SK-N-MC (cell line): ENCODE measurements around the gene ATP5F1E.
"Not testable (repeated sequence)": the region's sequence is repeated elsewhere in the genome, so short reads cannot be mapped to it uniquely, and the experiment has no call there.

Source experiments
- EZH2 ChIP-seq: fragments of 200-600 bp; sonication (generic); IDR thresholded peaks from one replicate; pipeline ENCODE4 v1.6.1; 2017; ENCODE audit warnings: antibody characterized with exemption
- FOXP2 ChIP-seq: optimal IDR thresholded peaks from 2 replicates; pipeline ENCODE3; 2011; ENCODE audit warnings: mild to moderate bottlenecking, moderate library complexity; ENCODE audit not compliant: insufficient read depth; ENCODE audit errors: extremely low read length, control extremely low read depth
- POLR2AphosphoS5 ChIP-seq: IDR thresholded peaks from 2 replicates; pipeline ENCODE4 v1.6.1; 2012; ENCODE audit warnings: mild to moderate bottlenecking, low read depth, low read length, borderline replicate concordance

DNA sequence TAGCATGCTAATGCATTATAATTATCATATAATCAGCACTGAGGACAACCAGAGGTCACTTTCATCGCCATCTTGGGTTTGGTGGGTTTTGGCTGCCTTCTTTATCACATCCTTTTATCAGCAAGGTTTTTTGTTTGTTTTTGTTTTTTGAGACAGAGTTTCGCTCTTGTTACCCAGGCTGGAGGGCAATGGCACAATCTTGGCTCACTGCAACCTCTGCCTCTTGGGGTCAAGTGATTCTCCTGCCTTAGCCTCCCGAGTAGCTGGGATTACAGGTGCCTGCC, 20.3 kb downstream of the ATP5F1E start:
- not testable (repeated sequence) for TF ChIP-seq POLR2AphosphoS5, EZH2, FOXP2
